ENCODE data around the gene GALNT12.

- TF ChIP-seq, protein P1, sequence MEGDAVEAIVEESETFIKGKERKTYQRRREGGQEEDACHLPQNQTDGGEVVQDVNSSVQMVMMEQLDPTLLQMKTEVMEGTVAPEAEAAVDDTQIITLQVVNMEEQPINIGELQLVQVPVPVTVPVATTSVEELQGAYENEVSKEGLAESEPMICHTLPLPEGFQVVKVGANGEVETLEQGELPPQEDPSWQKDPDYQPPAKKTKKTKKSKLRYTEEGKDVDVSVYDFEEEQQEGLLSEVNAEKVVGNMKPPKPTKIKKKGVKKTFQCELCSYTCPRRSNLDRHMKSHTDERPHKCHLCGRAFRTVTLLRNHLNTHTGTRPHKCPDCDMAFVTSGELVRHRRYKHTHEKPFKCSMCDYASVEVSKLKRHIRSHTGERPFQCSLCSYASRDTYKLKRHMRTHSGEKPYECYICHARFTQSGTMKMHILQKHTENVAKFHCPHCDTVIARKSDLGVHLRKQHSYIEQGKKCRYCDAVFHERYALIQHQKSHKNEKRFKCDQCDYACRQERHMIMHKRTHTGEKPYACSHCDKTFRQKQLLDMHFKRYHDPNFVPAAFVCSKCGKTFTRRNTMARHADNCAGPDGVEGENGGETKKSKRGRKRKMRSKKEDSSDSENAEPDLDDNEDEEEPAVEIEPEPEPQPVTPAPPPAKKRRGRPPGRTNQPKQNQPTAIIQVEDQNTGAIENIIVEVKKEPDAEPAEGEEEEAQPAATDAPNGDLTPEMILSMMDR (IDR thresholded peaks at IDR 0.05; ENCODE audit: low read depth, low read length), result no peak
- no peak for TF ChIP-seq EZH2phosphoT487 (IDR thresholded peaks at IDR 0.05; ENCODE audit: low read depth)
Observed at GRCh38 chr9:98780059-98780749, 27.3 kb upstream of the GALNT12 start.
